ENCODE results near the gene FHOD3.

The FHOD3 gene

DNA sequence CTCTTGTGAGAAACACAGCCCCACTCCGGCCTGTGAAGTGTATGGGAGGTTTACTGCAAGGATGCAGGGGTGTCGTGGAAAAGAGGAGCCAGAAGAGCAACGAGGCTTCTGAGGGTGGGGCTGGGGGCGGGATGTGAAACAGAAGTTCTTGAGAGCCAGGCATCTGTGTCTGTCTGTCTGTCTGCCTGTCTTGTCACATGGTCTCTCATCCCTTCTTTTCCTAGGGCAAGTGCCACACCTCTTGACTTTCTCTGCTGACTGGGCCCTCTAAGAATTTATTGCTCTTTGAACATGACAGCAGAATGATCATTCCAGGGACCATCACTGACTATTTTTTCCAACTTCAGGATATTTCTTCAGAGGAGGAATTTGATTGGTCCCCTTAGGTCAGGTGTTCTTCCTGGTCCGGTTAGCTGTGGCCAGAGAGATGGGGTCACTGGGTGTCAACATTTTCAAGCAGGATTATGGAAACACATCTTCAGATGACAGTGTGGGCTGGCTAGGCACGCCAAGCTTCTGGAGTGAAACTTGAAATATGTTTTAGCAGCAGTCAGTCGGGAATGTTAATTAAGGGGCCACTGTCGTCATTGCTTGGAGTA is 131.0 kb downstream of the FHOD3 start:
- TF ChIP-seq, protein P1, sequence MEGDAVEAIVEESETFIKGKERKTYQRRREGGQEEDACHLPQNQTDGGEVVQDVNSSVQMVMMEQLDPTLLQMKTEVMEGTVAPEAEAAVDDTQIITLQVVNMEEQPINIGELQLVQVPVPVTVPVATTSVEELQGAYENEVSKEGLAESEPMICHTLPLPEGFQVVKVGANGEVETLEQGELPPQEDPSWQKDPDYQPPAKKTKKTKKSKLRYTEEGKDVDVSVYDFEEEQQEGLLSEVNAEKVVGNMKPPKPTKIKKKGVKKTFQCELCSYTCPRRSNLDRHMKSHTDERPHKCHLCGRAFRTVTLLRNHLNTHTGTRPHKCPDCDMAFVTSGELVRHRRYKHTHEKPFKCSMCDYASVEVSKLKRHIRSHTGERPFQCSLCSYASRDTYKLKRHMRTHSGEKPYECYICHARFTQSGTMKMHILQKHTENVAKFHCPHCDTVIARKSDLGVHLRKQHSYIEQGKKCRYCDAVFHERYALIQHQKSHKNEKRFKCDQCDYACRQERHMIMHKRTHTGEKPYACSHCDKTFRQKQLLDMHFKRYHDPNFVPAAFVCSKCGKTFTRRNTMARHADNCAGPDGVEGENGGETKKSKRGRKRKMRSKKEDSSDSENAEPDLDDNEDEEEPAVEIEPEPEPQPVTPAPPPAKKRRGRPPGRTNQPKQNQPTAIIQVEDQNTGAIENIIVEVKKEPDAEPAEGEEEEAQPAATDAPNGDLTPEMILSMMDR (IDR thresholded peaks at IDR 0.05; ENCODE audit: extremely low read depth, missing control alignments), result no peak
- no peak for DNase-seq (ENCODE audit: low spot score)

DNA sequence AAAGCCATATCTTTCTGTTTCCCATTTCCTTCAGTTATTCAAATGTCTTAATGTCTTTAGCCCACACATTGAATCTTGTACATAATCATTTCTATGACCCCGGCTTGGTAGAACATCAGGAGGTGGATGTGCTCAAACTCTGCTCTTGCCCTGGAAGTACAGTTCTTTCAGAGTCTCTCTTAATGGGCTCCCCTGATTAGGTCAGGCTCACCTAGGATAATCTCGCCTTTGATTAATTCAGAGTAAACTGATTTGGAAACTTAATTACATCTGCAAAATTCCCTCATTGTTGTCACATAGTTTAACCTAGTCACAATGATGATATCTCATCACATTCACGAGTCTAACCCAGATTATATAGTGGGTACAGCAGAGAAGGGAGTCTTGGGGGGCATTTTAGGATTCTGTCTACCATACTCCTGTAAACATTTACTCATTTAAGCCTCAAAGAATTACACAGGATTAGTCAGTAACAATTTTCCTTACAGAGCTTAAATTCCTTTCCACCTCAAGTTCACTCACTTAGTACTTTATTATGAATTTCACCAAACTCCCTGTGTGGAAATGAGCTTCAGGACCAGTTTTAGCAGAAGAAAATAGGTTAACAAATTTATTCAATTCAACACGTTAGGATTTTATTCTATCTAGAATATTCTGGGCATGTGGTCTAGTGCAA is 135.5 kb downstream of the FHOD3 start:
- no peak for DNase-seq (ENCODE audit: low spot score)
- TF ChIP-seq, protein P1 (IDR thresholded peaks at IDR 0.05; ENCODE audit: extremely low read depth, missing control alignments), result no peak

DNA sequence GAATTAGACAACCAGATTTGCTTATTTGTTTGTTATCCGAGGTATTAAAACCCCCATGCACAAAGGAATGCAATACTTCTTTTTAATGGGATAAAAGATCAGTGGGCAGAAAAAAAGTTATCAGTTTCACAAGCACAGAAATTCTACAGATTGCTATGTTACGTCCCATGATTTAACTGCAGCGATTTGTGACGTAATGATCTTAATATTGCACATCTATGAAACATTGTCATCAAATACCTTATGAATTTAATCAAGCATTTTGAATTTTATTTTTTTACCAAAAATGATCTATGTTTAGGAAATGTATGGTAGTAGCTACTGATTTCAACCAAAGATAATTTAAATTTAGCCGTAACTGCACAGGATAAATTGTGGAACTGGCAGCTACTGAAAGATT is 138.9 kb downstream of the FHOD3 start:
- TF ChIP-seq, protein P1 (IDR thresholded peaks at IDR 0.05; ENCODE audit: extremely low read depth, missing control alignments), result no peak
- no peak for DNase-seq (ENCODE audit: low spot score)

DNA sequence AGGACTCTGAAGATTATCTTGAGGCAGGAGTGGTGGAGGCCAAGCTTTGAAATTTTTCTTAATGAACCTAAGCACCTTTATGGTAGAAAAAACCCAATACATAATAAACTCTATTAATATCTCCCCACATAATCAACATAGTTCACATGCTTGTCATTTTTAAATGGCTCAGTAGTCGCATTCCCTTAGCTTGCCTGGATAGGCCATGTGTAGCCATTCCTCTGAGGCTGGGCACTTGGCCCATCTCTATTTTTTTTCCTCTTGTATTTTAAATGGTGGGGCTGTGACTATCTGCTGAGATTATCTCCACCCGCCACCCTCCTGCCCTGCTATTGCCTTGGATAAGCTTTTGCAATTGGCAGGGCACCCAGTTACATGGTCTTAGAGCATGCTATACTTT is 143.1 kb downstream of the FHOD3 start:
- no peak for DNase-seq (ENCODE audit: low spot score)
- TF ChIP-seq, protein P1 (IDR thresholded peaks at IDR 0.05; ENCODE audit: extremely low read depth, missing control alignments), result no peak

DNA sequence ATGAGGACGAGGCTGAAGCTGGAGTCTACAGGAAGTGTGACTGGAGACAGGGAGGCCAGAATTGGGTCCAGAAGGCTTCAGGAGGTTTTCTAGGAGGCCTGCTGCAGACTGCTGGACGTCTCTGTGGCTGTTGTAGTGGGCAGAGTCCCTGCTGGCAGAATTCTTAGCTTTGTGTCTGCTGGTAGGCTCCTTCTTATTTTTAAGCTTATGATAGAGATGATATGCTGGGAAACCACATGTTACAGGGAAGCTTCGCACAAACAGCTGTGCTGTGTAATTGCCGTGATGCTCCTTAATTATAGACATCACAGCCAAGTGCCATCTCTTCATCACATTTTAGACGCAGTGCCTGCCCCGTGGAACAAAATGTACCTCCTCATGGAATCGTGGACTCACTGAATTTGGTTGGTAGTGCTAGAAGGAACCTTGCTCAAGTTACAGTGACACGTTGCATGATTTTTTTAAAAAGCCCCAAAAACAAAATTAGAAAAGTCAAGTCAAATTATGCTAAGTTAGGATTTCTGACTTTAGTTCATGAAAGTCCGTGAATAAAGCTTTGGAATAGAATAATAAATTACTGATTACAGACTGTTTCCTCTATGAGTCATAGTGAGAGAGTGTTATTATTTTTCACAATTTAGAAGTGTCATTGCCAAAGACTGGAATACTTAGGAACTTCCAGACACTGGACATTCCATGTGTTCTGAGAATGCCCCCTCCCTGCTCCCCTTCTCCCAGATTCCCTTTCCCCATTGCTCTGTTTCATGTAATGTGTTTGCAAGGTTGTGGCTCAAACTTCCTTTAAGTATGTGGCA is 144.1 kb downstream of the FHOD3 start:
- TF ChIP-seq, protein P1 (IDR thresholded peaks at IDR 0.05; ENCODE audit: extremely low read depth, missing control alignments), result no peak
- no peak for DNase-seq (ENCODE audit: low spot score)

DNA sequence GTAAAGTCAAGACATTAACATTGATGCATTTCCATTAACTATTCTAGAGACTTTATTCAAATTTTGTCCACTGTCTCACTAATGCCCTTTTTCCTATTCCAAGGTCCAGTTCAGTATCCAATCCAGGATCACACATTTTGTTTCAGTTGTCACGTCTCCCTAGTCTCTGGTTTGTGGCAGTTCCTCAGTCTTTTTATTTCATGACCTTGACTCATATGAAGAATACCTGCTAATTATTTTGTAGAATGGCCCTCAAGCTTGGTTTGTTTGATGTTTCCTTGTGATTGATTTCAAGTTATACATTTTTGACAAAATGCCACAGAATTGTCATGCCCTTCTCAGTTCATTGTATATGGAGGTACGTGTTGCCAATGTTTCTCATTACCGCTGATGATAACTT is 145.2 kb downstream of the FHOD3 start:
- no peak for DNase-seq (ENCODE audit: low spot score)
- TF ChIP-seq, protein P1 (IDR thresholded peaks at IDR 0.05; ENCODE audit: extremely low read depth, missing control alignments), result no peak

DNA sequence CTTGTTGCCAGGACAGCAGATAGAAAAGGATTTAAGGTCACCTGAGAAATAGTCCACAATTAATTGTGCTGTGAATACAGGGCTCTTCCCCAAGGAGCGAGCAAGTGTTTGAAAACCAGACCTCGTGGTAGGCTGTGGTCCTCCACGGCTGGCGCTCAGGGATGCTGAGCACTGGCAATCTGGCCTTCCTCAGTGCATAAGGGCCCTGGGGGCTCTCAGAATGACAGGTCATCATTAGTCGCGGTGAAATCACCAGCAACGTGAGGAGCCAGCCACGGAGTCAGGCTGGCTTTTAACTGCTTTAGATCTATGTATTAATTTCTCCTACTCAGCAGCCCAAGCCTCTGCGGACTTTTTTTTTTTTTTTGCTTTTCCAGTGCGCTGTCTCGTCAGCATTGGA is 148.5 kb downstream of the FHOD3 start:
- no peak for DNase-seq (ENCODE audit: low spot score)
- TF ChIP-seq, protein P1 (IDR thresholded peaks at IDR 0.05; ENCODE audit: extremely low read depth, missing control alignments), result no peak

Measured in GM20000 (cell line).